H9 (cell line): ENCODE results near the gene LRRK1. TPM values are rescaled to one million over a fixed set of nuclear protein-coding genes. Genes with fewer than 3 reads are reported as not detected.

Experiments used
- DNase-seq: peaks from one replicate; pipeline ENCODE4 v3.0.0-alpha.2; 2017
- H2AFZ ChIP-seq: one replicate; pipeline ENCODE4 v1.6.1; 2013; ENCODE audit warnings: mild to moderate bottlenecking, low read length, control low read depth, moderate library complexity
- H2AK5ac ChIP-seq: 2 replicates; pipeline ENCODE4 v1.6.1; 2013; ENCODE audit warnings: low read length, control low read depth, mixed read lengths; ENCODE audit not compliant: insufficient read length
- H2BK120ac ChIP-seq: one replicate; pipeline ENCODE4 v1.6.1; 2013; ENCODE audit warnings: low read depth, mild to moderate bottlenecking, low read length, control low read depth, inconsistent platforms; ENCODE audit not compliant: poor library complexity, severe bottlenecking
- H2BK12ac ChIP-seq: 2 replicates; pipeline ENCODE4 v1.6.1; 2013; ENCODE audit warnings: low read length, control low read depth, mixed read lengths, low read depth; ENCODE audit not compliant: insufficient read length
- H2BK15ac ChIP-seq: 2 replicates; pipeline ENCODE4 v1.6.1; 2013; ENCODE audit warnings: low read depth, low read length, control low read depth
- H2BK20ac ChIP-seq: one replicate; pipeline ENCODE4 v1.6.1; 2013; ENCODE audit warnings: low read depth, mild to moderate bottlenecking, low read length, control low read depth, inconsistent platforms; ENCODE audit not compliant: poor library complexity, severe bottlenecking
- H2BK5ac ChIP-seq: 2 replicates; pipeline ENCODE4 v1.6.1; 2013; ENCODE audit warnings: low read length, control low read depth, mixed read lengths; ENCODE audit not compliant: insufficient read length
- H3K14ac ChIP-seq: 2 replicates; pipeline ENCODE4 v1.6.1; 2013; ENCODE audit warnings: low read length, control low read depth; ENCODE audit not compliant: insufficient read depth
- H3K18ac ChIP-seq: 2 replicates; pipeline ENCODE4 v1.6.1; 2013; ENCODE audit warnings: low read depth, mild to moderate bottlenecking, mixed read lengths, low read length, control low read depth; ENCODE audit not compliant: insufficient read length
- H3K23ac ChIP-seq: 2 replicates; pipeline ENCODE4 v1.6.1; 2013; ENCODE audit warnings: low read length, control low read depth, mixed read lengths, low read depth; ENCODE audit not compliant: insufficient read length
- H3K23me2 ChIP-seq: 2 replicates; pipeline ENCODE4 v1.6.1; 2013; ENCODE audit warnings: low read depth, mild to moderate bottlenecking, mixed read lengths, low read length, control low read depth; ENCODE audit not compliant: insufficient read length, poor library complexity, severe bottlenecking
- H3K27ac ChIP-seq: 2 replicates; pipeline ENCODE4 v1.5.1; 2013; ENCODE audit warnings: low read length, control low read depth, mixed read lengths, low read depth; ENCODE audit not compliant: insufficient read length
- H3K27me3 ChIP-seq: 2 replicates; pipeline ENCODE4 v1.6.1; 2013; ENCODE audit warnings: low read length, control low read depth, inconsistent platforms; ENCODE audit not compliant: insufficient read depth
- H3K4ac ChIP-seq: 2 replicates; pipeline ENCODE4 v1.6.1; 2013; ENCODE audit warnings: low read depth, mild to moderate bottlenecking, control low read depth, inconsistent platforms, low read length, moderate library complexity
- H3K4me1 ChIP-seq: 2 replicates; pipeline ENCODE4 v1.6.1; 2013; ENCODE audit warnings: low read length, control low read depth, inconsistent platforms; ENCODE audit not compliant: insufficient read depth
- H3K4me2 ChIP-seq: 2 replicates; pipeline ENCODE4 v1.6.1; 2013; ENCODE audit warnings: low read length, control low read depth, mixed read lengths; ENCODE audit not compliant: insufficient read length, insufficient read depth
- H3K56ac ChIP-seq: 2 replicates; pipeline ENCODE4 v1.6.1; 2013; ENCODE audit warnings: low read depth, mild to moderate bottlenecking, mixed read lengths, low read length, control low read depth; ENCODE audit not compliant: insufficient read length
- H3K79me1 ChIP-seq: 2 replicates; pipeline ENCODE4 v1.6.1; 2013; ENCODE audit warnings: low read depth, mild to moderate bottlenecking, moderate library complexity, low read length, control low read depth, inconsistent platforms; ENCODE audit not compliant: insufficient read depth, poor library complexity, severe bottlenecking
- H3K79me2 ChIP-seq: 2 replicates; pipeline ENCODE4 v1.6.1; 2013; ENCODE audit warnings: low read length, control low read depth, inconsistent platforms; ENCODE audit not compliant: insufficient read depth
- H3K9ac ChIP-seq: 2 replicates; pipeline ENCODE4 v1.6.1; 2013; ENCODE audit warnings: low read length, control low read depth, mixed read lengths; ENCODE audit not compliant: insufficient read length; ENCODE audit errors: extremely low read depth
- H3K9me3 ChIP-seq: one replicate; pipeline ENCODE4 v1.6.1; 2013; ENCODE audit warnings: low read depth, low read length, inconsistent platforms; ENCODE audit not compliant: control insufficient read depth
- H3T11ph ChIP-seq: one replicate; pipeline ENCODE4 v1.6.1; 2013; ENCODE audit warnings: mild to moderate bottlenecking, low read length, control low read depth, inconsistent platforms
- H4K20me1 ChIP-seq: one replicate; pipeline ENCODE4 v1.6.1; 2013; ENCODE audit not compliant: control insufficient read depth, insufficient read length, insufficient read depth
- H4K5ac ChIP-seq: 2 replicates; pipeline ENCODE4 v1.6.1; 2013; ENCODE audit warnings: low read depth, mild to moderate bottlenecking, mixed read lengths, low read length, control low read depth; ENCODE audit not compliant: insufficient read length
- H4K8ac ChIP-seq: replicated peaks from 2 replicates; pipeline ENCODE4 v1.6.1; 2013; ENCODE audit warnings: low read length, control low read depth, mixed read lengths, low read depth; ENCODE audit not compliant: insufficient read length
- H4K91ac ChIP-seq: 2 replicates; pipeline ENCODE4 v1.6.1; 2013; ENCODE audit warnings: low read depth, mild to moderate bottlenecking, moderate library complexity, mixed read lengths, low read length, control low read depth; ENCODE audit not compliant: insufficient read length
- H3K27ac Mint-ChIP-seq, 3 experiments: 2 replicates in 2 of 3; 3 replicates in 1 of 3; pipeline ENCODE4 v1.8.0; 2020 to 2021; ENCODE audit warnings: mixed read lengths in 3 of 3, mild to moderate bottlenecking in 1 of 3, moderate library complexity in 1 of 3
- H3K27me3 Mint-ChIP-seq: 2 replicates; pipeline ENCODE4 v1.8.0; 2021; ENCODE audit warnings: low read depth, mild to moderate bottlenecking, moderate library complexity, mixed read lengths
- H3K36me3 Mint-ChIP-seq, 3 experiments: 2 replicates in 2 of 3; 3 replicates in 1 of 3; pipeline ENCODE4 v1.8.0; 2020 to 2021; ENCODE audit warnings: low read depth in 3 of 3, mixed read lengths in 3 of 3; ENCODE audit not compliant: insufficient read depth in 1 of 3
- H3K4me1 Mint-ChIP-seq, 2 experiments: 2 replicates each; pipeline ENCODE4 v1.8.0; 2020; ENCODE audit warnings: mixed read lengths in 2 of 2
- H3K4me3 Mint-ChIP-seq, 2 experiments: 2 replicates in 1 of 2; 3 replicates in 1 of 2; pipeline ENCODE4 v1.8.0; 2020 to 2021; ENCODE audit warnings: mild to moderate bottlenecking in 2 of 2, mixed read lengths in 2 of 2, moderate library complexity in 1 of 2
- H3K9me3 Mint-ChIP-seq, 2 experiments: 2 replicates in 1 of 2; 3 replicates in 1 of 2; pipeline ENCODE4 v1.8.0; 2020; ENCODE audit warnings: mild to moderate bottlenecking in 2 of 2, mixed read lengths in 2 of 2, moderate library complexity in 1 of 2
- CTCF ChIP-seq: fragments of 200-600 bp; sonication (generic); conservative IDR thresholded peaks from 3 replicates; pipeline ENCODE4 v1.8.0; 2021; ENCODE audit warnings: antibody characterized with exemption, mild to moderate bottlenecking
- WGBS: extraction: QIAGEN DNeasy Blood & Tissue Kit; methylation state at CpG from one replicate; pipeline ENCODE4 v1.1.7; 2013; ENCODE audit warnings: missing lambda C conversion rate, low lambda C conversion rate, mixed read lengths; ENCODE audit not compliant: insufficient read length; ENCODE audit errors: extremely low coverage; 5-methylcytosine and 5-hydroxymethylcytosine counted together
- total RNA-seq: library from RNA; stranded (reverse); gene quantifications from 2 replicates; pipeline ENCODE4 v1.2.1, GENCODE V29; 2021

LRRK1 gene
- total RNA-seq, 1 experiment from 2014 or later = 4.0 TPM

DNA sequence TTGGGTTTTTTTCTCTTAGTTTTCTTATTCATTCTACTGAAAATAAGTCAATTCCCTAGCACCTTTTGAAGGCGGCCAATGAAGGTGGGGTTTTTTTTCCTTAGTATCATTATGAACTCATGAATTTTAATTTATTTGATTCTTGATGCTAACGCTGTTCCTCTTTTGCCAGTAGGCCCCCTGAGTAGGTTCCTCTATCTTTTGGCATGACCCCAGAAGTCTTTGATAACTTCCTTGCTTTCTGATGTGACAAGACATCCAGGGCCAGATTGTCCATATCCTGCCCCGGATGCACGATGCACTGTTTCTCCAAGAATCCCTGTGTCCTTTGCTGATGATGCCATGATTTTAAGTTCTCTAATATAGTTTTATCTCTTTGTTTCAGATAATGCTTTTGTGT, 20.6 kb downstream of the LRRK1 start:
- Histone ChIP-seq H3K23ac (no peak overlapping the region), H2BK5ac (no peak overlapping the region), H4K8ac (no peak overlapping the region), H4K20me1 (no peaks in the 10 kb centered on the region), H3T11ph (no peak overlapping the region), H3K56ac (no peak overlapping the region), H3K79me1 (no peaks in the 10 kb centered on the region), H4K5ac (no peak overlapping the region), H3K4me1 (no peaks in the 10 kb centered on the region), H3K14ac (no peak overlapping the region), H3K79me2 (no peaks in the 10 kb centered on the region), H3K4ac (no peak overlapping the region), H3K23me2 (no peaks in the 10 kb centered on the region), H3K18ac (no peak overlapping the region), H2BK120ac (no peak overlapping the region), H3K27ac (no peak overlapping the region), H2BK15ac (no peak overlapping the region), H3K9me3 (no peaks in the 10 kb centered on the region), H2BK20ac (no peak overlapping the region), H2BK12ac (no peak overlapping the region), H3K27me3 (no peaks in the 10 kb centered on the region), H3K4me2 (no peak overlapping the region), H3K9ac (no peak overlapping the region), H2AFZ (no peak overlapping the region), H2AK5ac (no peak overlapping the region), H4K91ac (no peak overlapping the region)
- no peak for DNase-seq
- no CpG with 5 or more reads among the region's 4 CpGs for WGBS
- no peaks in the 10 kb centered on the region for H3K27me3 Mint-ChIP-seq
- H3K4me3 Mint-ChIP-seq = no peak overlapping the region
- H3K9me3 Mint-ChIP-seq = no peaks in the 10 kb centered on the region
- H3K27ac Mint-ChIP-seq = no peak overlapping the region
- no peak for TF ChIP-seq CTCF
- no peaks in the 10 kb centered on the region for H3K36me3 Mint-ChIP-seq
- H3K4me1 Mint-ChIP-seq = peaks cover 3 to 5% of the 10 kb centered on the region in 2 experiments; a peak in 1 of 4 replicates
